Measurements from ENCODE around the gene FXN. TPM values are rescaled to one million over a fixed set of nuclear protein-coding genes. Genes with fewer than 3 reads are reported as not detected.

The FXN gene
- polyA plus RNA-seq, 1 experiment: 9.2 TPM

- ChIA-PET CTCF (interaction anchor here (2.0 kb wide), 1 partner anchor 12 kb away, joined by 4 read pairs; no protein-coding TSS in a partner anchor), POLR2A (no interaction called here)
- Histone ChIP-seq H3K27me3 (ENCODE audit: control insufficient read depth, insufficient read depth, low read length) (no peaks in the 10 kb centered on the region), H3K36me3 (ENCODE audit: control insufficient read depth, insufficient read depth, low read length) (no peaks in the 10 kb centered on the region), H3K4me3 (ENCODE audit: low read depth, low read length) (no peak overlapping the region)
- no peak for TF ChIP-seq CTCF (IDR thresholded peaks at IDR 0.05; ENCODE audit: insufficient read depth, low read depth, low read length)
- no peak for DNase-seq (ENCODE audit: low read depth)
These were observed 100.6 kb downstream of the FXN start for GRCh38 chr9:69136185-69136584.

- ChIA-PET POLR2A (no interaction called here), CTCF (interaction anchor here (2.0 kb wide), 1 partner anchor 12 kb away, joined by 4 read pairs; no protein-coding TSS in a partner anchor)
- no peak for DNase-seq (ENCODE audit: low read depth)
- Histone ChIP-seq H3K36me3 (ENCODE audit: control insufficient read depth, insufficient read depth, low read length) (no peaks in the 10 kb centered on the region), H3K27me3 (ENCODE audit: control insufficient read depth, insufficient read depth, low read length) (no peaks in the 10 kb centered on the region), H3K4me3 (ENCODE audit: low read depth, low read length) (no peak overlapping the region)
- TF ChIP-seq CTCF (IDR thresholded peaks at IDR 0.05; ENCODE audit: insufficient read depth, low read depth, low read length): no peak
These were observed 101.2 kb downstream of the FXN start for GRCh38 chr9:69136779-69137178.

- TF ChIP-seq CTCF (IDR thresholded peaks at IDR 0.05; ENCODE audit: insufficient read depth, low read depth, low read length): no peak
- POLR2A ChIA-PET: no interaction called here
- Histone ChIP-seq H3K36me3 (ENCODE audit: control insufficient read depth, insufficient read depth, low read length) (no peaks in the 10 kb centered on the region), H3K4me3 (ENCODE audit: low read depth, low read length) (no peak overlapping the region), H3K27me3 (ENCODE audit: control insufficient read depth, insufficient read depth, low read length) (no peaks in the 10 kb centered on the region)
- CTCF ChIA-PET: interaction anchor here (0.6 to 2.0 kb wide), 2 partner anchors 11 to 83 kb away, joined by 3 to 4 read pairs; no protein-coding TSS in a partner anchor
- DNase-seq (ENCODE audit: low read depth): no peak
These were observed 101.8 kb downstream of the FXN start for GRCh38 chr9:69137311-69137710.

GRCh38 chr9:69139596-69139995, 104.0 kb downstream of the FXN start:
- no peaks in the 10 kb centered on the region for H3K27me3 ChIP-seq (ENCODE audit: control insufficient read depth, insufficient read depth, low read length)
- POLR2A ChIA-PET: no interaction called here
- H3K36me3 ChIP-seq (ENCODE audit: control insufficient read depth, insufficient read depth, low read length): no peaks in the 10 kb centered on the region
- CTCF ChIA-PET: interaction anchor here (1.5 kb wide), 1 partner anchor 54 kb away, joined by 4 read pairs; no protein-coding TSS in a partner anchor
- no peak overlapping the region for H3K4me3 ChIP-seq (ENCODE audit: low read depth, low read length)
- no peak for TF ChIP-seq CTCF (IDR thresholded peaks at IDR 0.05; ENCODE audit: insufficient read depth, low read depth, low read length)
- DNase-seq (ENCODE audit: low read depth): no peak

GRCh38 chr9:69140123-69140735, 104.7 kb downstream of the FXN start:
- no peaks in the 10 kb centered on the region for H3K36me3 ChIP-seq (ENCODE audit: control insufficient read depth, insufficient read depth, low read length)
- CTCF ChIA-PET: interaction anchor here (1.5 kb wide), 1 partner anchor 53 kb away, joined by 4 read pairs; no protein-coding TSS in a partner anchor
- no peak for DNase-seq (ENCODE audit: low read depth)
- POLR2A ChIA-PET: no interaction called here
- H3K27me3 ChIP-seq (ENCODE audit: control insufficient read depth, insufficient read depth, low read length): no peaks in the 10 kb centered on the region
- TF ChIP-seq CTCF (IDR thresholded peaks at IDR 0.05; ENCODE audit: insufficient read depth, low read depth, low read length): no peak
- H3K4me3 ChIP-seq (ENCODE audit: low read depth, low read length): no peak overlapping the region

Data from BJ (cell line).